H9 (cell line): ENCODE measurements around the gene EML3. TPM values are rescaled to one million over a fixed set of nuclear protein-coding genes. Genes with fewer than 3 reads are reported as not detected.

Experiments
- DNase-seq: peaks from one replicate; pipeline ENCODE4 v3.0.0-alpha.2; 2017
- H2AFZ ChIP-seq: one replicate; pipeline ENCODE4 v1.6.1; 2013; ENCODE audit warnings: mild to moderate bottlenecking, low read length, control low read depth, moderate library complexity
- H2AK5ac ChIP-seq: 2 replicates; pipeline ENCODE4 v1.6.1; 2013; ENCODE audit warnings: low read length, control low read depth, mixed read lengths; ENCODE audit not compliant: insufficient read length
- H2BK120ac ChIP-seq: one replicate; pipeline ENCODE4 v1.6.1; 2013; ENCODE audit warnings: low read depth, mild to moderate bottlenecking, low read length, control low read depth, inconsistent platforms; ENCODE audit not compliant: poor library complexity, severe bottlenecking
- H2BK12ac ChIP-seq: 2 replicates; pipeline ENCODE4 v1.6.1; 2013; ENCODE audit warnings: low read length, control low read depth, mixed read lengths, low read depth; ENCODE audit not compliant: insufficient read length
- H2BK15ac ChIP-seq: 2 replicates; pipeline ENCODE4 v1.6.1; 2013; ENCODE audit warnings: low read depth, low read length, control low read depth
- H2BK20ac ChIP-seq: one replicate; pipeline ENCODE4 v1.6.1; 2013; ENCODE audit warnings: low read depth, mild to moderate bottlenecking, low read length, control low read depth, inconsistent platforms; ENCODE audit not compliant: poor library complexity, severe bottlenecking
- H2BK5ac ChIP-seq: 2 replicates; pipeline ENCODE4 v1.6.1; 2013; ENCODE audit warnings: low read length, control low read depth, mixed read lengths; ENCODE audit not compliant: insufficient read length
- H3K14ac ChIP-seq: 2 replicates; pipeline ENCODE4 v1.6.1; 2013; ENCODE audit warnings: low read length, control low read depth; ENCODE audit not compliant: insufficient read depth
- H3K18ac ChIP-seq: 2 replicates; pipeline ENCODE4 v1.6.1; 2013; ENCODE audit warnings: low read depth, mild to moderate bottlenecking, mixed read lengths, low read length, control low read depth; ENCODE audit not compliant: insufficient read length
- H3K23ac ChIP-seq: 2 replicates; pipeline ENCODE4 v1.6.1; 2013; ENCODE audit warnings: low read length, control low read depth, mixed read lengths, low read depth; ENCODE audit not compliant: insufficient read length
- H3K23me2 ChIP-seq: 2 replicates; pipeline ENCODE4 v1.6.1; 2013; ENCODE audit warnings: low read depth, mild to moderate bottlenecking, mixed read lengths, low read length, control low read depth; ENCODE audit not compliant: insufficient read length, poor library complexity, severe bottlenecking
- H3K27ac ChIP-seq: 2 replicates; pipeline ENCODE4 v1.5.1; 2013; ENCODE audit warnings: low read length, control low read depth, mixed read lengths, low read depth; ENCODE audit not compliant: insufficient read length
- H3K27me3 ChIP-seq: 2 replicates; pipeline ENCODE4 v1.6.1; 2013; ENCODE audit warnings: low read length, control low read depth, inconsistent platforms; ENCODE audit not compliant: insufficient read depth
- H3K4ac ChIP-seq: 2 replicates; pipeline ENCODE4 v1.6.1; 2013; ENCODE audit warnings: low read depth, mild to moderate bottlenecking, control low read depth, inconsistent platforms, low read length, moderate library complexity
- H3K4me1 ChIP-seq: 2 replicates; pipeline ENCODE4 v1.6.1; 2013; ENCODE audit warnings: low read length, control low read depth, inconsistent platforms; ENCODE audit not compliant: insufficient read depth
- H3K4me2 ChIP-seq: 2 replicates; pipeline ENCODE4 v1.6.1; 2013; ENCODE audit warnings: low read length, control low read depth, mixed read lengths; ENCODE audit not compliant: insufficient read length, insufficient read depth
- H3K56ac ChIP-seq: 2 replicates; pipeline ENCODE4 v1.6.1; 2013; ENCODE audit warnings: low read depth, mild to moderate bottlenecking, mixed read lengths, low read length, control low read depth; ENCODE audit not compliant: insufficient read length
- H3K79me1 ChIP-seq: 2 replicates; pipeline ENCODE4 v1.6.1; 2013; ENCODE audit warnings: low read depth, mild to moderate bottlenecking, moderate library complexity, low read length, control low read depth, inconsistent platforms; ENCODE audit not compliant: insufficient read depth, poor library complexity, severe bottlenecking
- H3K79me2 ChIP-seq: 2 replicates; pipeline ENCODE4 v1.6.1; 2013; ENCODE audit warnings: low read length, control low read depth, inconsistent platforms; ENCODE audit not compliant: insufficient read depth
- H3K9ac ChIP-seq: 2 replicates; pipeline ENCODE4 v1.6.1; 2013; ENCODE audit warnings: low read length, control low read depth, mixed read lengths; ENCODE audit not compliant: insufficient read length; ENCODE audit errors: extremely low read depth
- H3K9me3 ChIP-seq: one replicate; pipeline ENCODE4 v1.6.1; 2013; ENCODE audit warnings: low read depth, low read length, inconsistent platforms; ENCODE audit not compliant: control insufficient read depth
- H3T11ph ChIP-seq: one replicate; pipeline ENCODE4 v1.6.1; 2013; ENCODE audit warnings: mild to moderate bottlenecking, low read length, control low read depth, inconsistent platforms
- H4K20me1 ChIP-seq: one replicate; pipeline ENCODE4 v1.6.1; 2013; ENCODE audit not compliant: control insufficient read depth, insufficient read length, insufficient read depth
- H4K5ac ChIP-seq: 2 replicates; pipeline ENCODE4 v1.6.1; 2013; ENCODE audit warnings: low read depth, mild to moderate bottlenecking, mixed read lengths, low read length, control low read depth; ENCODE audit not compliant: insufficient read length
- H4K8ac ChIP-seq: replicated peaks from 2 replicates; pipeline ENCODE4 v1.6.1; 2013; ENCODE audit warnings: low read length, control low read depth, mixed read lengths, low read depth; ENCODE audit not compliant: insufficient read length
- H4K91ac ChIP-seq: 2 replicates; pipeline ENCODE4 v1.6.1; 2013; ENCODE audit warnings: low read depth, mild to moderate bottlenecking, moderate library complexity, mixed read lengths, low read length, control low read depth; ENCODE audit not compliant: insufficient read length
- H3K27ac Mint-ChIP-seq, 3 experiments: 2 replicates in 2 of 3; 3 replicates in 1 of 3; pipeline ENCODE4 v1.8.0; 2020 to 2021; ENCODE audit warnings: mixed read lengths in 3 of 3, mild to moderate bottlenecking in 1 of 3, moderate library complexity in 1 of 3
- H3K27me3 Mint-ChIP-seq: 2 replicates; pipeline ENCODE4 v1.8.0; 2021; ENCODE audit warnings: low read depth, mild to moderate bottlenecking, moderate library complexity, mixed read lengths
- H3K36me3 Mint-ChIP-seq, 3 experiments: 2 replicates in 2 of 3; 3 replicates in 1 of 3; pipeline ENCODE4 v1.8.0; 2020 to 2021; ENCODE audit warnings: low read depth in 3 of 3, mixed read lengths in 3 of 3; ENCODE audit not compliant: insufficient read depth in 1 of 3
- H3K4me1 Mint-ChIP-seq, 2 experiments: 2 replicates each; pipeline ENCODE4 v1.8.0; 2020; ENCODE audit warnings: mixed read lengths in 2 of 2
- H3K4me3 Mint-ChIP-seq, 2 experiments: 2 replicates in 1 of 2; 3 replicates in 1 of 2; pipeline ENCODE4 v1.8.0; 2020 to 2021; ENCODE audit warnings: mild to moderate bottlenecking in 2 of 2, mixed read lengths in 2 of 2, moderate library complexity in 1 of 2
- H3K9me3 Mint-ChIP-seq, 2 experiments: 2 replicates in 1 of 2; 3 replicates in 1 of 2; pipeline ENCODE4 v1.8.0; 2020; ENCODE audit warnings: mild to moderate bottlenecking in 2 of 2, mixed read lengths in 2 of 2, moderate library complexity in 1 of 2
- WGBS: extraction: QIAGEN DNeasy Blood & Tissue Kit; methylation state at CpG from one replicate; pipeline ENCODE4 v1.1.7; 2013; ENCODE audit warnings: missing lambda C conversion rate, low lambda C conversion rate, mixed read lengths; ENCODE audit not compliant: insufficient read length; ENCODE audit errors: extremely low coverage; 5-methylcytosine and 5-hydroxymethylcytosine counted together
- total RNA-seq: library from RNA; stranded (reverse); gene quantifications from 2 replicates; pipeline ENCODE4 v1.2.1, GENCODE V29; 2021
- TF ChIP-seq, protein P1 (sequence below): fragments of 200-600 bp; sonication (generic); conservative IDR thresholded peaks from 3 replicates; pipeline ENCODE4 v1.8.0; 2021; ENCODE audit warnings: antibody characterized with exemption, mild to moderate bottlenecking

Gene EML3
- total RNA-seq, 1 experiment from 2014 or later, result 35.3 TPM

DNA sequence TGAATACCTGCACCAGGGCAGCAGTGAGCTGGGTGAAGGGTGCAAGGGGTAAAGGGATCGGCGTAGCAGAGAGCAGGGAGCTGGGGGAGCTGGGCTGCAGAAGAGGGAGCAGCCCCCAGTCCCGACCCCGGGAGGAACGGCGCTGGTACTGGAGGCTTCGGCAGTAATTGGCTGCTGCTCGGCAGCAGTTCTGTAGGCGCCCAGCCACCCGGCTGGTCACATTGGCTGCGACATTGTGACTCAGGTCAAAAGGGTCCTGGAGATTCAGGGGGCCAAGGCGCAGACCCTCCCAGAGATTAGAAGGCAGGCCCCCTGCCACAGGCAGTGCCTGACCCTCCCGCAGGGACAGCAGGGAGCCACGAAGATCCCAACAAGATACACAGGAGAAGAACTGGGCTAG, 36.7 kb downstream of the EML3 start:
- Histone ChIP-seq H2BK20ac (no peak overlapping the region), H4K91ac (no peak overlapping the region), H3K79me2 (peaks cover 12% of the 10 kb centered on the region; the same call in 1 of the 2 replicates), H2AK5ac (no peak overlapping the region), H3K56ac (no peak overlapping the region), H4K8ac (no peak overlapping the region), H4K20me1 (no peaks in the 10 kb centered on the region), H3K14ac (no peak overlapping the region), H3K27ac (no peak overlapping the region), H3K4me1 (no peaks in the 10 kb centered on the region), H3K4me2 (no peak overlapping the region), H2AFZ (no peak overlapping the region), H3T11ph (no peak overlapping the region), H4K5ac (no peak overlapping the region), H2BK15ac (no peak overlapping the region), H3K18ac (no peak overlapping the region), H3K9ac (no peak overlapping the region), H3K9me3 (no peaks in the 10 kb centered on the region), H2BK120ac (no peak overlapping the region), H3K27me3 (no peaks in the 10 kb centered on the region), H2BK5ac (no peak overlapping the region), H3K23me2 (peaks cover 13% of the 10 kb centered on the region), H2BK12ac (no peak overlapping the region), H3K4ac (no peak overlapping the region), H3K79me1 (peaks cover 8% of the 10 kb centered on the region), H3K23ac (no peak overlapping the region)
- no peaks in the 10 kb centered on the region for H3K27me3 Mint-ChIP-seq
- H3K4me1 Mint-ChIP-seq, result peaks cover 31 to 36% of the 10 kb centered on the region in 2 experiments
- WGBS, result no CpG with 5 or more reads among the region's 14 CpGs
- peak overlapping the region; percentile 72 to 99; a peak in 3 of 5 replicates for H3K4me3 Mint-ChIP-seq
- peak overlapping the region in 1 of 3 experiments; percentile 2; a peak in 2 of 7 replicates for H3K27ac Mint-ChIP-seq
- H3K36me3 Mint-ChIP-seq, result peaks cover 32 to 63% (median 56%) of the 10 kb centered on the region in 3 experiments
- H3K9me3 Mint-ChIP-seq, result no peaks in the 10 kb centered on the region
- no peak for DNase-seq
- TF ChIP-seq, protein P1, sequence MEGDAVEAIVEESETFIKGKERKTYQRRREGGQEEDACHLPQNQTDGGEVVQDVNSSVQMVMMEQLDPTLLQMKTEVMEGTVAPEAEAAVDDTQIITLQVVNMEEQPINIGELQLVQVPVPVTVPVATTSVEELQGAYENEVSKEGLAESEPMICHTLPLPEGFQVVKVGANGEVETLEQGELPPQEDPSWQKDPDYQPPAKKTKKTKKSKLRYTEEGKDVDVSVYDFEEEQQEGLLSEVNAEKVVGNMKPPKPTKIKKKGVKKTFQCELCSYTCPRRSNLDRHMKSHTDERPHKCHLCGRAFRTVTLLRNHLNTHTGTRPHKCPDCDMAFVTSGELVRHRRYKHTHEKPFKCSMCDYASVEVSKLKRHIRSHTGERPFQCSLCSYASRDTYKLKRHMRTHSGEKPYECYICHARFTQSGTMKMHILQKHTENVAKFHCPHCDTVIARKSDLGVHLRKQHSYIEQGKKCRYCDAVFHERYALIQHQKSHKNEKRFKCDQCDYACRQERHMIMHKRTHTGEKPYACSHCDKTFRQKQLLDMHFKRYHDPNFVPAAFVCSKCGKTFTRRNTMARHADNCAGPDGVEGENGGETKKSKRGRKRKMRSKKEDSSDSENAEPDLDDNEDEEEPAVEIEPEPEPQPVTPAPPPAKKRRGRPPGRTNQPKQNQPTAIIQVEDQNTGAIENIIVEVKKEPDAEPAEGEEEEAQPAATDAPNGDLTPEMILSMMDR, result no peak
